Glutamatergic neuron (in vitro differentiated cells): ENCODE results near the gene KCNJ9. TPM values are rescaled to one million over a fixed set of nuclear protein-coding genes. Genes with fewer than 3 reads are reported as not detected.

Experiments used
- DNase-seq: peaks from one replicate; pipeline ENCODE4 v3.0.0; 2022
- H3K27ac Mint-ChIP-seq: one replicate; pipeline ENCODE4 v1.8.0; 2020; ENCODE audit warnings: mild to moderate bottlenecking, mixed read lengths, inconsistent platforms; ENCODE audit not compliant: unreplicated experiment
- H3K27me3 Mint-ChIP-seq: one replicate; pipeline ENCODE4 v1.8.0; 2020; ENCODE audit warnings: mild to moderate bottlenecking, moderate library complexity, mixed read lengths, inconsistent platforms; ENCODE audit not compliant: unreplicated experiment
- H3K36me3 Mint-ChIP-seq: one replicate; pipeline ENCODE4 v1.8.0; 2020; ENCODE audit warnings: mild to moderate bottlenecking, mixed read lengths, inconsistent platforms; ENCODE audit not compliant: unreplicated experiment
- H3K4me1 Mint-ChIP-seq: one replicate; pipeline ENCODE4 v1.8.0; 2020; ENCODE audit warnings: mild to moderate bottlenecking, low read depth, mixed read lengths, inconsistent platforms; ENCODE audit not compliant: unreplicated experiment
- H3K4me3 Mint-ChIP-seq: one replicate; pipeline ENCODE4 v1.8.0; 2020; ENCODE audit warnings: mild to moderate bottlenecking, mixed read lengths, inconsistent platforms; ENCODE audit not compliant: unreplicated experiment
- H3K9me3 Mint-ChIP-seq: one replicate; pipeline ENCODE4 v1.8.0; 2020; ENCODE audit warnings: mild to moderate bottlenecking, moderate library complexity, mixed read lengths, inconsistent platforms; ENCODE audit not compliant: unreplicated experiment
- total RNA-seq: library from RNA; stranded (reverse); fragmentation: NEBNext Ultra II Directional; extraction: Animal tissue kit (Norgen Biotek cat#: 25700); gene quantifications from one replicate; pipeline ENCODE4 v1.2.1, GENCODE V29; 2021; ENCODE audit not compliant: unreplicated experiment
- TF ChIP-seq, protein P1 (sequence below): fragments of 200-600 bp; sonication (generic); IDR thresholded peaks from one replicate; pipeline ENCODE4 v1.5.0; 2021; ENCODE audit not compliant: partially characterized antibody, unreplicated experiment

Gene KCNJ9
- total RNA-seq, 1 donor from 2014 or later, result 2.0 TPM

- Mint-ChIP-seq H3K36me3 (no peaks in the 10 kb centered on the region), H3K4me3 (no peak overlapping the region), H3K27me3 (peaks cover 10% of the 10 kb centered on the region), H3K9me3 (peaks cover 2% of the 10 kb centered on the region), H3K27ac (no peak overlapping the region), H3K4me1 (peaks cover 14% of the 10 kb centered on the region)
- TF ChIP-seq, protein P1, sequence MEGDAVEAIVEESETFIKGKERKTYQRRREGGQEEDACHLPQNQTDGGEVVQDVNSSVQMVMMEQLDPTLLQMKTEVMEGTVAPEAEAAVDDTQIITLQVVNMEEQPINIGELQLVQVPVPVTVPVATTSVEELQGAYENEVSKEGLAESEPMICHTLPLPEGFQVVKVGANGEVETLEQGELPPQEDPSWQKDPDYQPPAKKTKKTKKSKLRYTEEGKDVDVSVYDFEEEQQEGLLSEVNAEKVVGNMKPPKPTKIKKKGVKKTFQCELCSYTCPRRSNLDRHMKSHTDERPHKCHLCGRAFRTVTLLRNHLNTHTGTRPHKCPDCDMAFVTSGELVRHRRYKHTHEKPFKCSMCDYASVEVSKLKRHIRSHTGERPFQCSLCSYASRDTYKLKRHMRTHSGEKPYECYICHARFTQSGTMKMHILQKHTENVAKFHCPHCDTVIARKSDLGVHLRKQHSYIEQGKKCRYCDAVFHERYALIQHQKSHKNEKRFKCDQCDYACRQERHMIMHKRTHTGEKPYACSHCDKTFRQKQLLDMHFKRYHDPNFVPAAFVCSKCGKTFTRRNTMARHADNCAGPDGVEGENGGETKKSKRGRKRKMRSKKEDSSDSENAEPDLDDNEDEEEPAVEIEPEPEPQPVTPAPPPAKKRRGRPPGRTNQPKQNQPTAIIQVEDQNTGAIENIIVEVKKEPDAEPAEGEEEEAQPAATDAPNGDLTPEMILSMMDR, result no peak
- DNase-seq, result no peak
Measured at GRCh38 chr1:160050619-160051018, 30.7 kb upstream of the KCNJ9 start.

- peaks cover 7% of the 10 kb centered on the region for H3K27me3 Mint-ChIP-seq
- H3K4me1 Mint-ChIP-seq, result peaks cover 4% of the 10 kb centered on the region
- TF ChIP-seq, protein P1, result no peak
- H3K27ac Mint-ChIP-seq, result no peak overlapping the region
- no peak overlapping the region for H3K4me3 Mint-ChIP-seq
- DNase-seq, result no peak
- peaks cover 2% of the 10 kb centered on the region for H3K9me3 Mint-ChIP-seq
- H3K36me3 Mint-ChIP-seq, result no peaks in the 10 kb centered on the region
Measured at GRCh38 chr1:160052936-160053335, 28.4 kb upstream of the KCNJ9 start.

GRCh38 chr1:160053548-160054365, 27.6 kb upstream of the KCNJ9 start:
- H3K27me3 Mint-ChIP-seq, result peaks cover 4% of the 10 kb centered on the region
- peaks cover under 1% of the 10 kb centered on the region for H3K9me3 Mint-ChIP-seq
- no peaks in the 10 kb centered on the region for H3K36me3 Mint-ChIP-seq
- H3K27ac Mint-ChIP-seq, result no peak overlapping the region
- TF ChIP-seq, protein P1, result no peak
- no peak for DNase-seq
- no peak overlapping the region for H3K4me3 Mint-ChIP-seq
- H3K4me1 Mint-ChIP-seq, result peaks cover under 1% of the 10 kb centered on the region

DNA sequence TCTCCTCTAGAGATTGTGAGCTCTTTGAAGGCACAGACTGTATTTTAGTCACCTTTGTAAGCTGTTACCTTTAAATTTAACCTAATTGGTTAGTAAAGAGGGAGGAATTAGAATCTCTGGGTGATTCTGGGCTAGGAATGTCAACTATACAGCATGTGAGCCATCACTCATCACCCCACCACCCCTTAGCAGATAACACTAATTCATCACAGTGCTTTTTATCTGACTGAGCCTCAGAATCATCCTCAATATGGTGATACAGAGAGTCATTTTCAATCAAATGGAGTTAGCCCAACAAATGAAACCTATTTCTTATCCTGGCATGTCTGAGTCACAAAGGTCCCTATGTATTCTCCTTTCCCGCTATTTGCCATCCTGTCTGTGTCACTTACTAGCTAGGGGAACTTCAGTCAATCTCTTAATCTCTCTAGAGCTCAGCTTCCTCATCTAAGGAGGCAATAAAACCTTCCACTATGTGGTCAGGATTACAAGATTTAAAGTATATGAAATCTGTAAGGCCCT, 24.6 kb upstream of the KCNJ9 start:
- Mint-ChIP-seq H3K4me3 (no peak overlapping the region), H3K36me3 (no peaks in the 10 kb centered on the region), H3K27me3 (peaks cover 2% of the 10 kb centered on the region), H3K27ac (no peak overlapping the region), H3K4me1 (no peaks in the 10 kb centered on the region), H3K9me3 (no peaks in the 10 kb centered on the region)
- TF ChIP-seq, protein P1, result no peak
- DNase-seq, result no peak

DNA sequence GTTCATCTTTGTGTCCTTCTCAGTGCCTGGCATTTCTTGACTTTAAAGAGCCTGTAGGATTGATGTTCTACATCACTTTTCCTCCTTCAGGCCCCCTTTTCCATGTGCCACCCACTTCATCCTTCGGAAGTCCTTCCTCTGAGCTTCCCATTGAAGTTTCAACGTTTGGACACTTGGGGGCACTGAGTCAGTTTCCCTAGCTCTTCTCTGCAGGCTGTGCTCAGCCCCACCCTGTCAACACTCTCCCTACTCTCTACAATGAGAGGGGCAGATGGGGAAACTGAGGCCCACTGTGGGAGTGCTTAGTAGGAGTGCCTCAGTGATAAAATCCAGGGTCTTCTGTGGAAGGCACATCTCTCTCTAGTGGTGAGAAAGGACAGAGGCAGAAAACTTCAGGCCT, 23.3 kb upstream of the KCNJ9 start:
- H3K4me1 Mint-ChIP-seq, result no peaks in the 10 kb centered on the region
- H3K9me3 Mint-ChIP-seq, result no peaks in the 10 kb centered on the region
- H3K4me3 Mint-ChIP-seq, result no peak overlapping the region
- no peak overlapping the region for H3K27ac Mint-ChIP-seq
- H3K27me3 Mint-ChIP-seq, result peaks cover 2% of the 10 kb centered on the region
- TF ChIP-seq, protein P1, result no peak
- no peaks in the 10 kb centered on the region for H3K36me3 Mint-ChIP-seq
- no peak for DNase-seq
